HG03097 (cell line): ENCODE data around the gene KHDC3L.

Experiments
- ATAC-seq: cut with Tn5 transposase; IDR thresholded peaks from one replicate; pipeline ENCODE4 v1.9.1; 2021; ENCODE audit not compliant: unreplicated experiment, low FRiP score

KHDC3L gene, protein sequence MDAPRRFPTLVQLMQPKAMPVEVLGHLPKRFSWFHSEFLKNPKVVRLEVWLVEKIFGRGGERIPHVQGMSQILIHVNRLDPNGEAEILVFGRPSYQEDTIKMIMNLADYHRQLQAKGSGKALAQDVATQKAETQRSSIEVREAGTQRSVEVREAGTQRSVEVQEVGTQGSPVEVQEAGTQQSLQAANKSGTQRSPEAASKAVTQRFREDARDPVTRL

DNA sequence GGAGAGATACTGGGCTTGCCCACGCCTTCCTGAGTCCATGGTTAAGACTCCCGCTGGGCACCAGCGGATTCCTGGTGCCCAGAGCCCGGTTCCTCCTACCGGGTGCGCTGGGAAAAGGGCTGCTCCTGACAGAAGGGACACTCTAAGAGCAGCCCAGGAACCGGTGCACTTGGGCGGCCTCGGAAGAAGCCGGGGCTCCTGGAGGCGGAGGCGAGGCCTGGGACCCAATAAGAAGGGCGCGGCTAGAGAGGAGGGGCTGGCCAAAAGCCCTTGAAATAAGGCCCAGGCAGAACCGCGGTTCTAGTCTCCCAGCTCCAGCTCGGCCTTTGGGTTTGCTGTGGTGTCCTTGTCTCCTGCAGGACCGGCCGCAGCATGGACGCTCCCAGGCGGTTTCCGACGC, at the start of gene KHDC3L:
KHDC3L (plus strand) TSS at position 301 of the 400 bp plus-strand sequence; CDS start at position 373, 72 bp downstream.
- ATAC-seq = no peak

DNA sequence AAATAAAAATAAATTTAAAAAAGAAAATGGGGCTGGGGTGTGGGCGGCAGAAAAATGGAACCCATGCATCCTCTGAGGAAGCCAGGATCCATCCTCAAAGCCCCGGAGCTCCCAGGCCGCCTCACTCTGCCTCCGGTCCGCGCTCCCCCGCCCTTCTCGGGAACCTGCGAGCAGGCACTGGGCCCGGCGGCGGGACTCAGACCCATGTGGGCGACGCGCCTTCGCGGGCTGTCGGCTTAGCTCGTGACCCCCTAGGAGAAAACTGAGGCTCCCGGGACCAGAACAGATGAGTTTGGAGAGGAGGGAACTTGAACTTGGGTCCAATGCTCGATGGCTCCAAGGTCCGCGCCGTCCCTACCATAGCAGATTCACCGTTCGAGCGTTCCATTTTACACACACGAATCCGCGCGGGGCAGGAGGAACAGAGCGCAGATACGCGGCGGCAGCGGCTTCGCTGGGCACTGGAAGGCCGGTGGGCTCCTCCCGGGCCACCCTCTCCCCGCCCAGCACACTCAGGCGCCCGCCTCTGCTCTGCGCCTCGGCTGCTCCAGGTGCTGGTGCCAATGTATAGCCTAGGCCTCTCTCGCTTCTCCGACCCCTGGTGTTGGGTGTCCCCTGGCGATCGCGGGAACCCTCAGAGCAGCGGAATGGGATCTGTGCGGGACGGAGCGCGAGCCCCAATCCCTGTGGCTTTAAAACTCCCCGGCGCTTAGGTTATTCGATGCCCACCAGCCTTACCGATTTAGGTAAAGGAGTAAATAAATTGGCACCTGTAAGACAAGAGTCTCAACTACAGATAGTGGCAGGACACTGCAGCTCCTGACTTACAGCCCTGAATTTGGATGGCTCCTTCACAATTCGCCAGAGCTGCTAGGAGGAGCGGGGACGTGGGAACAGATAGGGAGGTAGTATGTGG, 47.6 kb upstream of the KHDC3L start:
- ATAC-seq = no peak

DNA sequence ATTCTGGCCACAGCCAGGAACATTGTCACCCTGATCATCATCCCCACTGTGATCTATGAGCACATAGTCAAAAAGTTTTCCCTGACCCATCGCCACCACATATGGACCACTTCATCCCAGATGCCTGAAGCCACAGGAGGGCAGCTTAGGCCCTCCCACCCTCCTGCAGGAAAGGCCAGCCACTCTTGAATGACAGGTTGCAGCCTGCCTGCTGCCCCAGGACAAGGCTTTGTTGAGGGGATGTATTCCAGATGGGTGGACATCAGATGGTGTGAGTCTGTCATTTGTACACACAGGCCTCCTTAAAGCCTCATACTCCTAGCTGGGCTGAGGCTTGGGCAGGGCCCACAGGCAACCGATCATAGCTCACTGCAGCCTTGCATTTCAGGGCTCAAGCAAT, 39.1 kb upstream of the KHDC3L start:
- no peak for ATAC-seq

DNA sequence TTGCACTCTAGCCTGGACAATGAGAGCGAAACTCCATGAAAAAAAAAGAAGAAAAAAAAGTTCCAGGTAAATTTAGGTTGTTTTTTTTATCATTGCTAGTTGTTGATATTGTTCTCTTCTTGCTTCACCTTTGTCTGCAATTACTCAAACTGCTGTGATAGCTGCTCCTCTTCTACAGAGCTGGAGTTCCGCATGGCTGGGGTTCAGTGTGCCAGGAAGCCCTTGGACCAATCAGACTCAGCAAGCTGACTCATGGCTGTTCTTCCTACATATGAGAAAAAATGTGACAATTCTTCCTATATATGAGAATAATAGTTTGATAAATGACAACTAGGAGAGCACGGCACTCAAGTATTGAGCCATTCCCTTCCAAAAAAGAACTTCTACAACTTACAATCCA, 36.8 kb upstream of the KHDC3L start:
- ATAC-seq = no peak

DNA sequence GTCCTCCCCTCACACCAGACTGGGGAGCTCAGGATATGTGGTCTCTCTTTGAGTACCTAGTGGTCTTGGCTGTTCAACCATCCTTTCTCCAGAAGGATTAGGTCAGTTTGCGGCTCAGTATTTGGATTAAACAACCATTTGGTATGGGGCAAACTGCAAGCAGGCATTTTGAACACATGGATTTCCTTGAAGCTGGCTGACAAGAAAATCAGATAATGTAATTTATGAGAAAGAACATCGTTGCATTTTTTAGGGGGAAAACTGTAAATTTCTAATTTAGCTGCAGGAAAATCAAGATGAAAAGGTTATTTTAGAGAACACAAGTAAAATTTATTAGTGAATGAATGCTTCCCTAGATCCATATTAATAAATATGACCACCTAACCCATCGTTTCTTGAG, 33.7 kb upstream of the KHDC3L start:
- no peak for ATAC-seq

DNA sequence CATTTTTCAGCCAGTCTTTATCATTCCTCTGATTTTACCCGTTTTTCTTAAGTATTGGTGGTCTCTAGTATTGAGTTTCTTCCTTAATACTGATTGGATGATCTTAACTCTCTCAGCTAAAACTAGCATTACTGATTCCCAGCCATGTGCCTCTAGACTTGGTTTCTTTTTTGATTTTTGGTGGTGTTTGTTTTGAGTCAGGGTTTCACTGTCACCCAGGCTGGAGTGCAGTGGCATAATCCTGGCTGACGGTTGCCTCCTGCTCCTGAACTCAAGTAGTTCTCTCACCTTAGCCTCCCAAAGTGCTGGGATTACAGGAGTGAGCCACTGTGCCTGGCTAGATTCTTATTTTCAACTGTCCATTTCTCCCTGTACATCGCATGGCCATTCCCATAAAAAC, 33.3 kb upstream of the KHDC3L start:
- ATAC-seq = no peak

DNA sequence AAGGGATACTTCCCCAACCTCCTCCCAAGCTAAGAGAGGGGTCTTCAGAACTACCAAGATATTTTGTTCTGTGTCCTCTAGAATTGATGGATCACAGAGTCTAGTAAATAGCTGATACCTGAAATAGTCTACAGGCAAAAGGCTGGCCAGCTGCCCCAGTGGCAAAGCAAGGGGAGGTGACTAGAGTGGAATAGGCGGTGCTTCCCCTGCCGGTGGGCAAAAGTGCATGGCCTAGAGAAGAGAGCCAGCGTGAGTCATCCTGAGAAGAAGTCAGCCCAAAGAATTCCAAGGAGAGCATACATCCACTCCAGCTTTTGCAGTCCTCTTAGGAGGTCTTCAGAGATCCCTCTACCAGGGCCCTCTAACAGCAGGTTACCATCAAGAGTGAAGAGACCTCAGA, 23.1 kb upstream of the KHDC3L start:
- no peak for ATAC-seq

DNA sequence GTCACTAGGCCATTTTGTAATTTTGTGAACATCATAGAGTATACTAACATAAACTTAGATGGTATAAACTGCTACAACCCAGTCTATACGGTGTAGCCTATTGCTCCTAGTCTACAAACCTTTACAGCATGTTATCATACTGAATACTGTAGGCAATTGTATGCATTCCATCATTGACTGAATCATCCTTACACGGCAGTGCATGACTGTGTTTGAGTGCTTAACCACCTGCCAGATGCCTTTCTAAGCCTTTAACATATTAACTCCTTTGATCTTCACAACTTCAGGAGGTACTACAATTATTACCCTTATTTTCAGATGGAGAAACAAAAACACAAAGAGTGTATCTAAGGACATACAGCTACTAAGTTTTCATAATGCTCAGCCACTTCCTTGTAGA, 22.4 kb upstream of the KHDC3L start:
- ATAC-seq = no peak

DNA sequence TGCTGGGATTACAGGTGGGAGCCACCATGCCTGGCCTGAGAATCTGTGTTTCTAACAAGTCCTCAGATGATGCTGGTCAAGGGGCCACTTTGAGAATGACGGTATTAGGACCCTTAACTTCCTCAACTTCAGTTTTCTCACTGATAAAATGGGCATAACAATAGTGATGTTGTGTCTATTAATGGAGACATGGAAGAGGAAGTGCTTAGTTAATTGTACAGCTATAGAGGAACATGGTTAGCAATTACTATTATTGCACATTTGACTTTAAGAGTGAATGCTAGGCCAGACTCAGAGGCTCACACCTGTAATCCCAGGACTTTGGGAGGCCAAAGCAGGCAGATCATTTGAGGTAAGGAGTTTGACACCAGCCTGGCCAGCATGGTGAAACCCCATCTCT, 21.1 kb upstream of the KHDC3L start:
- no peak for ATAC-seq

DNA sequence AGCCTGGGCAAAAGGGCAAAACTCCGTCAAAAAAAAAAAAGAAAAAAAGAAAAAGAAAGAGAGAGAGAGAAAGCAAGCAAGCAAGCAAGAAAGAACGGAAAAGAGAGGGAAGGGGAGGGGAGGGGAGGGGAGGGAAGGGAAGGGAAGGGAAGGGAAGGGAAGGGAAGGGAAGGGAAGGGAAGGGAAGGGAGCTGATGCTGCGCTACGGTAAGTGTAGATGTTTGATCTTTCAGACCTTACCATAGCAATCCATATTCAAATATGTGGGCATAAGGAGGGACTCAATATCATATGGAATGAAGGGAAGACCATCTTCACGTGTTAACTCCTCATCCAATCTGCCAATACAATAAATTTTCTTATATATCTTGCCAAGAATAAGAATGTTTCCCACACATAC, 20.3 kb upstream of the KHDC3L start:
- ATAC-seq = no peak

DNA sequence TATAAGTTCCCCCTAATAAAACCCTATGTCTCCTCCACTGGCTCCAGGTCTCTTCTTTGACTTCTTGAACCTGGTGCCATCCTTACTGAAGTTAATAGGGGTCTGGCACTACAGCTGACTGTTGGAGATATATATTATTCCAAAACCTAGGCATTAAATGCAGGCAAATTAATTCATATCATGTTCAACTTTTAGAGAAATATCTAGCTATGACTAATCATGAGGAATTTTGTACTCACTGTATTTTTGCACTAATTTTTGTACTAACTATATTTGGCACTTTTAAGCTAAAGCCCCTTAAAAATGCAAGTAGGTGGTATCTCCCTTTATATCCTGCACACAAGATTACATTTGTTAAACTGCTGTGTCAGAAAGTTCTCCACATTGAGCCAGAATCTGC, 19.3 kb upstream of the KHDC3L start:
- ATAC-seq = no peak

DNA sequence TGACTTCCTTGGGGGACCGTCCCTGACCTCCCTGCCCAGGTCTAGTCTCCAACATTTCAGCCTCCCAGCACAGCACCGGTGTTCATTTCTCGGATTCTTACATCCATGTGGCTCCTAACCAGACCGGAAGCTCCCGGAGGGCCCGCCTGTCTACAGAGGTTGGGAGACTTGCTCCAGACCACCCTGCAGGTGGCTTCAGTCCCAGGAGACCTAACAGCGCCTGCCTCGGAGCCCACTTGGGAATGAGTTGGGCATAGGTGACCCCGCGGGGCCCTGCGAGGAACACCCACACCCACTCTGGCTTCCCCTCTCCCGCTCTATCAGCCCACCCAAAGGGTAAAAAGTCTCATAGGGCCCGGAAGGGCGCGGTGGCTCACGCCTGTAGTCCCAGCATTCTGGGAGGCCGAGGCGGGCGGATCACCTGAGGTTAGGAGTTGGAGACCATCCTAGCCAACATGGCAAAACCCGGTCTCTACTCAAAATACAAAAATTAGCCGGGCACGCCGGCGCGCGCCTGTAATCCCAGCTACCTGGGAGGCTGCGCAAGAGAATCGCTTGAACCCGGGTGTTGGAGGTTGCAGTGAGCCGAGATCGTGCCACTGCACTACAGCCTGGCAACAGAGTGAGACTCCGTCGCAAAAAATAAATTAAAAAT, 13.8 kb upstream of the KHDC3L start:
- ATAC-seq = no peak

DNA sequence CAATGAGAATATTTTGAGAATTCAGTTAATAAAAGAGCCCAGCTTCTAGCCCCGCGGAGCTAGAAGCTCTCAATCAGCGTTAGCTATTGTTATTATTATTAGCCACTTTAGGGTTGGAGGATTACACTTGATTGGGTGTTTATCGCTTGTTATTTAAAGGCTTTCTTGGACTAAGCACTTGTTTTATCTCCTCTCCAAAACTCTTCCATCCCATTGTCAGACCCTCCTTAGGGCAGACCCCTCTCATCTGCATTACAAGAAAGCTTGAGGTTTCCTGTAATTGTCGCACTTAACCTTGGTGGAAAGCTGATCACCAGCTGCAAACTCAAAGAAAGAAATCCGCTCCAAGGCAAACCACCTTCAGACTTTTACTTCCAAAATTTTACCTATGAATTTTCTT, 13.1 kb upstream of the KHDC3L start:
- no peak for ATAC-seq

DNA sequence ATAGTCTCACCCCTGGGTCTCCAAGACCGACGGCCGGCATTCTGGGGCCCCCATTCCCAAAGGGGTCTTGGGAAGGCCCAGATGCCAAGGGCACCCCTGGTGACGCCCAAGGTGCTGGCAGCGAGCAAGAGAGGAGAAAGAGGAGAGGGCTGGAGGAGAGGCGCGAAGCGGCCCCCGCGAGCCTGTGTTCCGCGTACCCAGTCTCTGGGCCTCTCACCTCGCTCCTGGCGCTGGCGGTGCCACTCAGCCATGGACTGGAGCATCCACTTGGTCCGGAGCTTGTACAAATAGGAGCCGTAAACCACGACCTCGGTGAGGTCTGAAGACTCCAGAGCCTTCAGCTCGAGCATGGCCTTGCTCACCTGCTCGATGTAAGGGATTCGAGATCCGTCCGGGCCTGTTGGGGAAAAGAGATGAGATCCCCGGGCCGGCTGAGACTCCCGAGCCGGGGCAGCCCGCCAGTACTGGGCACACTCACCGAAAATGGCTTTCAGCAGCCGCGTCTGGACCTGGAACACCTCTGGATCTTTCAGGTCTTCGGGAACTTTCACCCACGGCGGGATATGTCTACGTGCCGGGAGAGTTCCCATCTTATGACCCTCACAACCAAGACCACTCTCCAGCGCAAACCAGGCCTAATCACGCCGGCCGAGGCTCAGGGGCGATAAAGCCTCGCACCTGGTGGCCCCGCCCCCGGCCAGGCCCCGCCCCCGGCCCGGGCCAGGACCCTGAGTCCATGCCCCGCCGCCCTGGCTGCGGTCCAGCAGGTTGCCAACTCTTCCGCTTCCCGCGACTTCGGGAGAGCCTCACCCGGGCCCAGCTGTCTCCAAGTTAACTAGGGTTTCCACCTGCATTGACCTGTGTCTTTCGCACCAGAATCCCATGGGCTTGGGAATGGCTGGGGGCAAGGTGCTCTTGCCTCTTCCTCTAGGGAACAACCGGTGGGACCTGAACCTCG, 8.5 kb upstream of the KHDC3L start, which contains the start of gene DPPA5:
DPPA5 (minus strand) TSS at position 641 of the 958 bp plus-strand sequence; CDS start at position 590, 51 bp downstream.
- no peak for ATAC-seq

DNA sequence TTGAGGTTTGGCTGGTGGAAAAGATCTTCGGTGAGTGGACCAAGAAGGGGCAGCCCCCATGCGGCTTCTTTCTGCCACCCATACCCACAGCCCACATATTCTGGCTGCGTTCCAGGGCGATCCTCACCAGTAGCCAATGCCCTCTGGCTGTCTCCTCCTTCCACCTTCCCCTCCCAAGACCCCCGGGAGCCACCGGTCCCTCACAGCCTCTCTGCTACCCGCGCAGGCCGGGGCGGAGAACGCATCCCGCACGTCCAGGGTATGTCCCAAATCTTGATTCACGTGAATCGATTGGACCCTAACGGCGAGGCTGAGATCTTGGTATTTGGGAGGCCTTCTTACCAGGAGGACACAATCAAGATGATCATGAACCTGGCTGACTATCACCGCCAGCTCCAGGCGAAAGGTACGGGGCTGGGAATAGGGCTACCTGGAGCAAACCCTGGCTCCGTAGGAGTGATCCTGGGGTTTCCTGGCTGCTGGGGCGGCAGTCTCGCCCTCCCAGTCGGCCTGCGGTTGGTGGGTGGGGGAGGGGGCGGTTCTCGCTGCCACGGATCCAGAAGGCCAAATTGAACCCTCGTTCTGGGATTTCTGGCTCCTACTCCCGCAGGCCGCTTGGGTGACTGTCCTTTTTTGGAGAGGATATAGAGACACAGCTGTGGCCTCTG, 545 bp downstream of the KHDC3L start:
- no peak for ATAC-seq

DNA sequence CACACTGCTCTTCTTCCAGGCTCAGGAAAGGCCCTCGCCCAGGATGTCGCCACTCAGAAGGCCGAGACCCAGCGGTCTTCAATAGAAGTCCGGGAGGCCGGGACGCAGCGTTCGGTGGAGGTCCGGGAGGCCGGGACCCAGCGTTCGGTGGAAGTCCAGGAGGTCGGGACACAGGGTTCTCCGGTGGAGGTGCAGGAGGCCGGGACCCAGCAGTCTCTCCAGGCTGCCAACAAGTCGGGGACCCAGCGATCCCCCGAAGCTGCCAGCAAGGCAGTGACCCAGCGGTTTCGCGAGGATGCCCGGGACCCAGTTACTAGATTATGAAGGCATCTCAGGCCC, 1.0 kb downstream of the KHDC3L start:
- ATAC-seq = no peak

DNA sequence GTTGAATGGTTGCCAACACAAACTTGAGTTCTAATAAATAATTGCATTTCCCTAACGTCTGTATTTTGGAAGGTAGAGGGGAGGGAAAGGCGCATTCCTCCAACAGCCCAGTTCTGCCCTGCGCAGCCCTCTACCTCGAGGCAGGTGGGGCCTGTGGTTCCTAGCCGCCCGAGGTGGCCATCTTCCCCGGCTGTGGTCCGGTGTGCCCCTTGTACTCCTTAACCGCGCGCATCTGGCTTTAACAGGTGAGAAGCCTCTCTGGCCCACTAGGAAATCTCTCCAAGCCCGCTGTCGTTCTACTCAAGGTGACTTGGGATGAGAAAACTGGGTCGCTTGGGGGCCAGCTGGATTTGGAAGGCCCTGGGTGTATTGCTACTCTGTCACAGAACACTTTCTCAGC, 1.7 kb downstream of the KHDC3L start:
- no peak for ATAC-seq

DNA sequence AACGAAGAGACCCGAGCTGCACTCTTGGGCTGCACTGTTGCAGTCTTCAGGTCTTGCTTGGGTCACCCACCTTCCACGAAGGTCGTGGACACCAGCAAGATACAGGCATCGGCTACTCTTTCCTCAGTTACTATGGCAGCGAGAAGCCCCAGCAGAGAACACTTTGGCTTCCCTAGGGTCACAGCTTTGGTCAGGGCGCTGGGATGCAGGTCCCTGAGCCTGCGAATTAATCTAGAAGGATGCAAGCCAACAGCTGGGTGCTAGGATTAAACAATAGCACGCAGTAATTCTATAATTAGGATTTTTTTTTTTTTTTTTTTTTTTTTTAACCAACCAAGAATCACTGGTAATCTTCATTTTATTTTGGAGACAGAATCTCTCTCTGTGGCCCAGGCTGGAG, 2.1 kb downstream of the KHDC3L start:
- no peak for ATAC-seq

DNA sequence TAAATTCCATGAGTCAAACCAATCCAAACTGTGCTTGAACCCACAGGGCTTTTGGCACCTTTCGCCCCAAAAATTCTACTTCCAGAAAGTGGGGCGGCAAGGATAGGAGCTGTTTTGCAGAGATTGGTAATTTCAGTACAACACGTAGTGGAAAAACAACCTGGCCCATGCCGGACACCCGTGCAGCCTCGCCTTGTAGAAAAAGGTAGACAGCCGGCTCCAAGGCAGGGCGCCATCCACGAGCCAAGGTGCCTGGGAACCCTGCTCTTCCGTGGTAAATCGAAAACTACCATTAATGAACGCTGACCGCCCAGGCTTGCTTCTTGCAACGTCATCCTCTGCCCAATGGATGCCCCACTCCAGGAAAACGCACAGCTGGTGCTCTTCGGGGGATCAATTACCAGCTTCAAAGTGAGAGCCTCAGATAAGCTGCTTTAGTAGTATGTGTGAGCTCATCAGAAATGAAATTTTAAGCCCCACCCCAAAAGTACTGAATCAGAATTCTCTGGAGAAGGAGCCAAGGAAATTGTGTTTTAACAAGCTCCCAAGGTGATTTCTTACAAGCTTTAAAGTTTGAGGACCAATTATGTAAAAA, 5.4 kb downstream of the KHDC3L start:
- no peak for ATAC-seq

DNA sequence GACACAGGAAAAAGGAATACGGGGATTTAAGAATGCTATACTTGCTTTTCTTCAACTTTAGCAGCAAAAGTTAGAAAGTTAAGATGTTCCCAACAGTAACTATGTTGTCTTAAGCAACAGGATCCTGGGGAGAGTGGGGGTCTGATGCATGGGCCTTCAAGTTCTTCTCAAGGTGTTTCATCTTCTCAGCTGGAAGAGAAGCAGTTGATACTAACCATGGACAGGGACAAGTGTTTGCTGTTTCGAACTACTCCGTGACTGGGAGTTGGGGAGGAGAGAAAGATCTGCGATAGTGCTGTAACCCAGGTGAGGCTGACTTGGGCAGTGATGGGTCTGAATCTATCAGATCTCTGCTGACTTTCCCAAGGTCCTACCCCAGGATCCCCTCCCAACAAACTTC, 6.2 kb downstream of the KHDC3L start:
- ATAC-seq = no peak
